T-helper 1 cell treated with Interleukin-12 subunit alpha and Interleukin-12 subunit beta and Interleukin-4 antibody, amounts not matched to agents 30 μg/mL and 1 μg/mL, for 36 hours (primary cell): ENCODE measurements around the gene GRIK4.

ENCODE experiments used
- H3K27ac Mint-ChIP-seq: one replicate; pipeline ENCODE4 v1.8.0; 2021; ENCODE audit warnings: mild to moderate bottlenecking, mixed read lengths
- H3K27me3 Mint-ChIP-seq: one replicate; pipeline ENCODE4 v1.8.0; 2021; ENCODE audit warnings: low read depth, mixed read lengths
- H3K36me3 Mint-ChIP-seq: one replicate; pipeline ENCODE4 v1.8.0; 2021; ENCODE audit warnings: low read depth, mixed read lengths
- H3K4me1 Mint-ChIP-seq: one replicate; pipeline ENCODE4 v1.8.0; 2021; ENCODE audit warnings: low read depth, mixed read lengths
- H3K4me3 Mint-ChIP-seq: one replicate; pipeline ENCODE4 v1.8.0; 2021; ENCODE audit warnings: mild to moderate bottlenecking, moderate library complexity, mixed read lengths
- H3K9me3 Mint-ChIP-seq: one replicate; pipeline ENCODE4 v1.8.0; 2021; ENCODE audit warnings: mixed read lengths

Gene GRIK4

GRCh38 chr11:120954381-120954780 is 442.8 kb downstream of the GRIK4 start:
- Mint-ChIP-seq H3K36me3 (no peaks in the 10 kb centered on the region), H3K27me3 (peaks cover 8% of the 10 kb centered on the region), H3K27ac (no peak overlapping the region), H3K4me1 (peaks cover 7% of the 10 kb centered on the region), H3K9me3 (no peaks in the 10 kb centered on the region), H3K4me3 (no peak overlapping the region)

GRCh38 chr11:120956710-120957495 is 445.4 kb downstream of the GRIK4 start:
- H3K9me3 Mint-ChIP-seq, result no peaks in the 10 kb centered on the region
- no peaks in the 10 kb centered on the region for H3K36me3 Mint-ChIP-seq
- H3K27ac Mint-ChIP-seq, result peak overlapping the region; percentile 55
- H3K4me1 Mint-ChIP-seq, result peaks cover 7% of the 10 kb centered on the region
- peaks cover 4% of the 10 kb centered on the region for H3K27me3 Mint-ChIP-seq
- no peak overlapping the region for H3K4me3 Mint-ChIP-seq

GRCh38 chr11:120958185-120958584 is 446.6 kb downstream of the GRIK4 start:
- H3K27me3 Mint-ChIP-seq, result peaks cover 6% of the 10 kb centered on the region
- H3K4me3 Mint-ChIP-seq, result no peak overlapping the region
- H3K4me1 Mint-ChIP-seq, result peaks cover 2% of the 10 kb centered on the region
- H3K9me3 Mint-ChIP-seq, result no peaks in the 10 kb centered on the region
- H3K36me3 Mint-ChIP-seq, result no peaks in the 10 kb centered on the region
- no peak overlapping the region for H3K27ac Mint-ChIP-seq

- H3K4me1 Mint-ChIP-seq, result peaks cover 2% of the 10 kb centered on the region
These were observed 447.6 kb downstream of the GRIK4 start for GRCh38 chr11:120959189-120959588.

GRCh38 chr11:120964857-120965256 is 453.3 kb downstream of the GRIK4 start:
- Mint-ChIP-seq H3K9me3 (no peaks in the 10 kb centered on the region), H3K27ac (no peak overlapping the region), H3K27me3 (peaks cover 12% of the 10 kb centered on the region), H3K36me3 (no peaks in the 10 kb centered on the region), H3K4me3 (no peak overlapping the region), H3K4me1 (no peaks in the 10 kb centered on the region)

More at GRCh38 chr11:120959189-120959588, 447.6 kb downstream of the GRIK4 start:
- H3K4me3 Mint-ChIP-seq, result no peak overlapping the region
- no peaks in the 10 kb centered on the region for H3K36me3 Mint-ChIP-seq
- no peaks in the 10 kb centered on the region for H3K9me3 Mint-ChIP-seq
- H3K27me3 Mint-ChIP-seq, result peaks cover 8% of the 10 kb centered on the region
- H3K27ac Mint-ChIP-seq, result no peak overlapping the region

- no peak overlapping the region for H3K27ac Mint-ChIP-seq
- no peaks in the 10 kb centered on the region for H3K36me3 Mint-ChIP-seq
- H3K9me3 Mint-ChIP-seq, result no peaks in the 10 kb centered on the region
- peaks cover 17% of the 10 kb centered on the region for H3K27me3 Mint-ChIP-seq
- H3K4me3 Mint-ChIP-seq, result no peak overlapping the region
- H3K4me1 Mint-ChIP-seq, result no peaks in the 10 kb centered on the region
These were observed 455.3 kb downstream of the GRIK4 start for GRCh38 chr11:120966840-120967239.

GRCh38 chr11:120969993-120970392 is 458.4 kb downstream of the GRIK4 start:
- H3K27me3 Mint-ChIP-seq, result peaks cover 9% of the 10 kb centered on the region
- H3K4me3 Mint-ChIP-seq, result no peak overlapping the region
- no peaks in the 10 kb centered on the region for H3K36me3 Mint-ChIP-seq
- no peaks in the 10 kb centered on the region for H3K4me1 Mint-ChIP-seq
- H3K9me3 Mint-ChIP-seq, result no peaks in the 10 kb centered on the region
- H3K27ac Mint-ChIP-seq, result no peak overlapping the region

GRCh38 chr11:120971825-120972224 is 460.3 kb downstream of the GRIK4 start:
- Mint-ChIP-seq H3K4me1 (no peaks in the 10 kb centered on the region), H3K27ac (no peak overlapping the region), H3K4me3 (no peak overlapping the region), H3K9me3 (no peaks in the 10 kb centered on the region), H3K27me3 (peaks cover 15% of the 10 kb centered on the region), H3K36me3 (no peaks in the 10 kb centered on the region)

- H3K4me1 Mint-ChIP-seq, result no peaks in the 10 kb centered on the region
- no peak overlapping the region for H3K4me3 Mint-ChIP-seq
- peaks cover 18% of the 10 kb centered on the region for H3K27me3 Mint-ChIP-seq
- H3K27ac Mint-ChIP-seq, result no peak overlapping the region
- H3K36me3 Mint-ChIP-seq, result no peaks in the 10 kb centered on the region
- H3K9me3 Mint-ChIP-seq, result no peaks in the 10 kb centered on the region
These were observed 461.1 kb downstream of the GRIK4 start for GRCh38 chr11:120972621-120973020.

GRCh38 chr11:120973501-120973900 is 462.0 kb downstream of the GRIK4 start:
- no peaks in the 10 kb centered on the region for H3K4me1 Mint-ChIP-seq
- H3K36me3 Mint-ChIP-seq, result no peaks in the 10 kb centered on the region
- H3K27me3 Mint-ChIP-seq, result peaks cover 26% of the 10 kb centered on the region
- H3K9me3 Mint-ChIP-seq, result no peaks in the 10 kb centered on the region
- no peak overlapping the region for H3K27ac Mint-ChIP-seq
- H3K4me3 Mint-ChIP-seq, result no peak overlapping the region

- no peak overlapping the region for H3K4me3 Mint-ChIP-seq
- no peaks in the 10 kb centered on the region for H3K4me1 Mint-ChIP-seq
- peaks cover 28% of the 10 kb centered on the region for H3K27me3 Mint-ChIP-seq
- H3K36me3 Mint-ChIP-seq, result no peaks in the 10 kb centered on the region
- H3K27ac Mint-ChIP-seq, result no peak overlapping the region
- no peaks in the 10 kb centered on the region for H3K9me3 Mint-ChIP-seq
These were observed 462.9 kb downstream of the GRIK4 start for GRCh38 chr11:120974466-120974865.

- no peaks in the 10 kb centered on the region for H3K9me3 Mint-ChIP-seq
- H3K36me3 Mint-ChIP-seq, result no peaks in the 10 kb centered on the region
- peaks cover 30% of the 10 kb centered on the region for H3K27me3 Mint-ChIP-seq
- H3K4me3 Mint-ChIP-seq, result no peak overlapping the region
- H3K27ac Mint-ChIP-seq, result no peak overlapping the region
- H3K4me1 Mint-ChIP-seq, result no peaks in the 10 kb centered on the region
These were observed 463.4 kb downstream of the GRIK4 start for GRCh38 chr11:120974965-120975364.

GRCh38 chr11:120977266-120978137 is 466.0 kb downstream of the GRIK4 start:
- Mint-ChIP-seq H3K4me3 (no peak overlapping the region), H3K27ac (no peak overlapping the region), H3K4me1 (no peaks in the 10 kb centered on the region), H3K36me3 (no peaks in the 10 kb centered on the region), H3K27me3 (peaks cover 39% of the 10 kb centered on the region), H3K9me3 (no peaks in the 10 kb centered on the region)

- peaks cover 51% of the 10 kb centered on the region for H3K27me3 Mint-ChIP-seq
- H3K9me3 Mint-ChIP-seq, result no peaks in the 10 kb centered on the region
- H3K4me3 Mint-ChIP-seq, result no peak overlapping the region
- H3K27ac Mint-ChIP-seq, result no peak overlapping the region
- no peaks in the 10 kb centered on the region for H3K4me1 Mint-ChIP-seq
- no peaks in the 10 kb centered on the region for H3K36me3 Mint-ChIP-seq
These were observed 467.2 kb downstream of the GRIK4 start for GRCh38 chr11:120978701-120979100.
